GM21390 (cell line): ENCODE measurements around the gene UQCRC1.

ENCODE experiments used
- ATAC-seq: cut with Tn5 transposase; IDR thresholded peaks from one replicate; pipeline ENCODE4 v1.9.1; 2021; ENCODE audit not compliant: unreplicated experiment

UQCRC1 gene

GRCh38 chr3:48633743-48634142 is 24.3 kb upstream of the UQCRC1 start:
- ATAC-seq = no peak

- no peak for ATAC-seq
Measured at GRCh38 chr3:48633256-48633655, 23.8 kb upstream of the UQCRC1 start.

GRCh38 chr3:48631516-48632448 is 22.3 kb upstream of the UQCRC1 start:
- ATAC-seq = no peak

GRCh38 chr3:48630833-48631232 is 21.4 kb upstream of the UQCRC1 start:
- ATAC-seq = no peak

GRCh38 chr3:48630407-48630806 is 21.0 kb upstream of the UQCRC1 start:
- ATAC-seq = no peak

- no peak for ATAC-seq
Measured at GRCh38 chr3:48629894-48630293, 20.4 kb upstream of the UQCRC1 start.

- no peak for ATAC-seq
Measured at GRCh38 chr3:48628277-48629017, 19.0 kb upstream of the UQCRC1 start.

GRCh38 chr3:48625600-48625999 is 16.2 kb upstream of the UQCRC1 start:
- ATAC-seq = no peak

GRCh38 chr3:48624767-48625166 is 15.3 kb upstream of the UQCRC1 start:
- no peak for ATAC-seq

- no peak for ATAC-seq
Measured at GRCh38 chr3:48623851-48624547, 14.6 kb upstream of the UQCRC1 start.

GRCh38 chr3:48621461-48621869 is 12.0 kb upstream of the UQCRC1 start, which contains the start of gene TMEM89:
TMEM89 (minus strand) TSS chr3:48621769; CDS start chr3:48621756, 13 bp downstream.
- no peak for ATAC-seq

GRCh38 chr3:48619541-48620524 is 10.4 kb upstream of the UQCRC1 start:
- no peak for ATAC-seq

- ATAC-seq = no peak
Measured at GRCh38 chr3:48617559-48617958, 8.1 kb upstream of the UQCRC1 start.

GRCh38 chr3:48614044-48614443 is 4.6 kb upstream of the UQCRC1 start:
- ATAC-seq = no peak

GRCh38 chr3:48612309-48612708 is 2.9 kb upstream of the UQCRC1 start:
- no peak for ATAC-seq

GRCh38 chr3:48607519-48607918 is 1.9 kb downstream of the UQCRC1 start:
- ATAC-seq = no peak

- no peak for ATAC-seq
Measured at GRCh38 chr3:48601622-48601994, 7.8 kb downstream of the UQCRC1 start.

- ATAC-seq = no peak
Measured at GRCh38 chr3:48600711-48601621, 8.5 kb downstream of the UQCRC1 start.
